Neural cell (in vitro differentiated cells): ENCODE results near the gene CFAP221. TPM values are rescaled to one million over a fixed set of nuclear protein-coding genes. Genes with fewer than 3 reads are reported as not detected.

ENCODE experiments used
- H2AFZ ChIP-seq: fragments of 200-600, 300-800 bp; sonication (generic), shearing (Covaris generic); 2 replicates; pipeline ENCODE4 v1.6.0; 2014; ENCODE audit warnings: low read depth, mild to moderate bottlenecking, antibody characterized with exemption, low read length, moderate library complexity
- H3F3A ChIP-seq: fragments of 200-600 bp; shearing (Covaris generic); 2 replicates; pipeline ENCODE4 v1.6.1; 2016; ENCODE audit warnings: mild to moderate bottlenecking, moderate library complexity, mixed read lengths, antibody characterized with exemption, low read length; ENCODE audit not compliant: insufficient read depth, poor library complexity, severe bottlenecking
- H3K27ac ChIP-seq: fragments of 200-600, 300-800 bp; sonication (generic), shearing (Covaris generic); 2 replicates; pipeline ENCODE4 v1.5.1; 2014; ENCODE audit warnings: mild to moderate bottlenecking, low read length, moderate library complexity
- H3K27me3 ChIP-seq: fragments of 300-800, 200-600 bp; sonication (generic), shearing (Covaris generic); 2 replicates; pipeline ENCODE4 v1.6.0; 2014; ENCODE audit warnings: mild to moderate bottlenecking, low read depth, low read length, moderate library complexity; ENCODE audit not compliant: insufficient read depth
- H3K36me3 ChIP-seq: fragments of 300-800, 200-600 bp; sonication (generic), shearing (Covaris generic); 2 replicates; pipeline ENCODE4 v1.5.1; 2014; ENCODE audit warnings: mild to moderate bottlenecking, antibody characterized with exemption, low read length, moderate library complexity; ENCODE audit not compliant: insufficient read depth
- H3K4me2 ChIP-seq: fragments of 300-800, 200-600 bp; sonication (generic), shearing (Covaris generic); 2 replicates; pipeline ENCODE4 v1.6.0; 2014; ENCODE audit warnings: mild to moderate bottlenecking, low read length
- H3K4me3 ChIP-seq: fragments of 300-800, 200-600 bp; sonication (generic), shearing (Covaris generic); 2 replicates; pipeline ENCODE4 v1.5.1; 2014; ENCODE audit warnings: mild to moderate bottlenecking, low read length, moderate library complexity
- H3K79me2 ChIP-seq: fragments of 200-600 bp; shearing (Covaris generic); replicated peaks from 2 replicates; pipeline ENCODE4 v1.6.0; 2014; ENCODE audit warnings: mild to moderate bottlenecking, low read length, moderate library complexity; ENCODE audit not compliant: insufficient read depth
- H3K9ac ChIP-seq: fragments of 300-800, 200-600 bp; sonication (generic), shearing (Covaris generic); 2 replicates; pipeline ENCODE4 v1.6.1; 2016; ENCODE audit warnings: mild to moderate bottlenecking, low read length, mixed read lengths
- H3K9me2 ChIP-seq: fragments of 200-600 bp; shearing (Covaris generic); 2 replicates; pipeline ENCODE4 v1.6.1; 2016; ENCODE audit warnings: mild to moderate bottlenecking, low read length, mixed read lengths; ENCODE audit not compliant: insufficient read depth
- H3K9me3 ChIP-seq: fragments of 200-600, 300-800 bp; sonication (generic), shearing (Covaris generic); 2 replicates; pipeline ENCODE4 v1.6.1; 2016; ENCODE audit warnings: mild to moderate bottlenecking, mixed run types, low read length, moderate library complexity, mixed read lengths
- H4K20me1 ChIP-seq: fragments of 200-600 bp; shearing (Covaris generic); 2 replicates; pipeline ENCODE4 v1.6.1; 2016; ENCODE audit warnings: mild to moderate bottlenecking, mixed run types; ENCODE audit not compliant: insufficient read depth
- EP300 ChIP-seq: fragments of 450-650 bp; conservative IDR thresholded peaks from 2 replicates; pipeline ENCODE4 v1.6.1; 2014; ENCODE audit warnings: antibody characterized with exemption, mild to moderate bottlenecking, moderate library complexity; ENCODE audit not compliant: poor library complexity, severe bottlenecking
- EZH2 ChIP-seq: fragments of 200-600, 300-800 bp; shearing (Covaris generic), sonication (generic); IDR thresholded peaks from 2 replicates; pipeline ENCODE4 v1.6.1; 2014; ENCODE audit warnings: antibody characterized with exemption, low read length, borderline replicate concordance, mild to moderate bottlenecking; ENCODE audit not compliant: insufficient read depth, poor library complexity, severe bottlenecking
- MXI1 ChIP-seq: fragments of 450-650 bp; conservative IDR thresholded peaks from 2 replicates; pipeline ENCODE4 v1.6.1; 2014; ENCODE audit warnings: antibody characterized with exemption, mild to moderate bottlenecking; ENCODE audit not compliant: poor library complexity, severe bottlenecking
- POLR2AphosphoS5 ChIP-seq: IDR thresholded peaks from 2 replicates; pipeline ENCODE4 v1.6.1; 2012
- RAD21 ChIP-seq: fragments of 450-650 bp; conservative IDR thresholded peaks from 2 replicates; pipeline ENCODE4 v1.6.1; 2014; ENCODE audit warnings: antibody characterized with exemption, mild to moderate bottlenecking, moderate library complexity
- REST ChIP-seq: IDR thresholded peaks from 2 replicates; pipeline ENCODE4 v1.6.1; 2012; ENCODE audit warnings: borderline replicate concordance
- SMC3 ChIP-seq: fragments of 450-650 bp; conservative IDR thresholded peaks from 2 replicates; pipeline ENCODE4 v1.6.1; 2014; ENCODE audit warnings: antibody characterized with exemption, mild to moderate bottlenecking, moderate library complexity; ENCODE audit not compliant: poor library complexity
- TAF1 ChIP-seq: IDR thresholded peaks from 2 replicates; pipeline ENCODE4 v1.6.1; 2012; ENCODE audit warnings: low read depth
- polyA plus RNA-seq: library from polyadenylated mRNA; depleted of rRNA; stranded (reverse); fragments of >200 nt; gene quantifications from 2 replicates; pipeline ENCODE4 v1.2.3, GENCODE V29; 2014
- TF ChIP-seq, protein P1 (sequence below): fragments of 450-650 bp; IDR thresholded peaks from 2 replicates; pipeline ENCODE4 v1.5.1; 2014; ENCODE audit warnings: antibody characterized with exemption, mild to moderate bottlenecking, moderate library complexity; ENCODE audit not compliant: poor library complexity, severe bottlenecking

CFAP221 gene
- polyA plus RNA-seq, 1 donor from 2014 or later: 7.0 TPM

DNA sequence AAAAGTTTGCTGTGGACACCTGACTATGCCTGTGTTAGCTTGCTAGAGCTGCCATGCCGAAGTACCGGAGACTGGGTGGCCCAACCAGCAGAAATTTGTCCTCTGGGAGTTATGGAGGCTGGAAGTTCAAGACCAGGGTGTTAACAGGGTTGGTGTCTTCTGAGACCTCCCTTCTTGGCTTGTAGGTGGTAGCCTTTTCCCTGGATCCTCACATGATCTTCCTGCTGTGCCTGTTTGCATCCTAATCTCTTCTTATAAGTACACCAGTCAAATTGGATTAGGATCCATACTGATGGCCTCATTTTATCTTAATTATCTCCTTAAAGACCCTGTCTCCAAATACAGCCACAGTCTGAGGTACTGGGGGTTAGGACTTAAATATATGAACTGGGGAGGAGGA, 135.6 kb downstream of the CFAP221 start:
- H3K9ac ChIP-seq: no peak overlapping the region
- no peak overlapping the region for H2AFZ ChIP-seq

DNA sequence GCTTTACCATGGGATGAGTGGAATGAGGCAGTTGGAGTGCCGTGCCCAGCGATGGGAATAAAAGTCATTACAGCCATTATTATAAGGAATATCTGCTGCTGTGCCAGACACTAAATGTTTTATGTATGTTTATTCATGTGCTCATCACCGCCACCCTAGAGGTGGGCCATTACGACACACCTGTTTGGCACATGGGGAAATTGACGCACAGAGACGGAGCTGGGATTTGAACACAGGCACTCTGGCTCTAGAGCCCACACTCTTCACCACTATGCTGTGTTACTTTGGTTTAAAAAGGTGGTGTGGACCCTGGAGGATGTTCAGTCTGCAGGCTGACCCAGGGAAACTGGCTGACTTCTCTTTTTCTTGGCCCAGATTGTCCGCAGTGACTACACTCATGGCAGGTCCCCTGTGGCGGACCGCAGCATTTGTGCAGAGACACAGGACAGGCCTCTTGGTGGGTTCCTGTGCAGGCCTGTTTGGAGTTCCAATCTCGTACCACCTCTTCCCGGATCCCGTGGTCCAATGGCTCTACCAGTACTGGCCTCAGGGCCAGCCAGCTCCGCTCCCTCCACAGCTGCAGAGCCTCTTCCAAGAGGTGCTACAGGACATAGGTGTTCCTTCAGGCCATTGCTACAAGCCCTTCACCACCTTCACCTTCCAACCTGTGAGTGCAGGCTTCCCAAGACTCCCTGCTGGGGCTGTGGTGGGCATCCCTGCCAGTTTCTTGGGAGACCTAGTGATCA, 136.4 kb downstream of the CFAP221 start:
- H3F3A ChIP-seq: no peaks in the 10 kb centered on the region
- no peaks in the 10 kb centered on the region for H3K27me3 ChIP-seq
- no peaks in the 10 kb centered on the region for H3K36me3 ChIP-seq
- no peak overlapping the region for H3K4me3 ChIP-seq
- H4K20me1 ChIP-seq: no peaks in the 10 kb centered on the region
- no peak overlapping the region for H3K4me2 ChIP-seq
- no peaks in the 10 kb centered on the region for H3K9me2 ChIP-seq
- no peak for TF ChIP-seq EZH2
- no peak for TF ChIP-seq RAD21
- no peak for TF ChIP-seq REST
- TF ChIP-seq TAF1: no peak
- TF ChIP-seq SMC3: no peak
- no peak for TF ChIP-seq EP300
- no peak for TF ChIP-seq POLR2AphosphoS5
- TF ChIP-seq MXI1: no peak
- TF ChIP-seq, protein P1, sequence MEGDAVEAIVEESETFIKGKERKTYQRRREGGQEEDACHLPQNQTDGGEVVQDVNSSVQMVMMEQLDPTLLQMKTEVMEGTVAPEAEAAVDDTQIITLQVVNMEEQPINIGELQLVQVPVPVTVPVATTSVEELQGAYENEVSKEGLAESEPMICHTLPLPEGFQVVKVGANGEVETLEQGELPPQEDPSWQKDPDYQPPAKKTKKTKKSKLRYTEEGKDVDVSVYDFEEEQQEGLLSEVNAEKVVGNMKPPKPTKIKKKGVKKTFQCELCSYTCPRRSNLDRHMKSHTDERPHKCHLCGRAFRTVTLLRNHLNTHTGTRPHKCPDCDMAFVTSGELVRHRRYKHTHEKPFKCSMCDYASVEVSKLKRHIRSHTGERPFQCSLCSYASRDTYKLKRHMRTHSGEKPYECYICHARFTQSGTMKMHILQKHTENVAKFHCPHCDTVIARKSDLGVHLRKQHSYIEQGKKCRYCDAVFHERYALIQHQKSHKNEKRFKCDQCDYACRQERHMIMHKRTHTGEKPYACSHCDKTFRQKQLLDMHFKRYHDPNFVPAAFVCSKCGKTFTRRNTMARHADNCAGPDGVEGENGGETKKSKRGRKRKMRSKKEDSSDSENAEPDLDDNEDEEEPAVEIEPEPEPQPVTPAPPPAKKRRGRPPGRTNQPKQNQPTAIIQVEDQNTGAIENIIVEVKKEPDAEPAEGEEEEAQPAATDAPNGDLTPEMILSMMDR: no peak
- no peak overlapping the region for H3K9ac ChIP-seq
- H3K27ac ChIP-seq: no peak overlapping the region
- no peaks in the 10 kb centered on the region for H3K9me3 ChIP-seq
- H3K79me2 ChIP-seq: no peaks in the 10 kb centered on the region
- H2AFZ ChIP-seq: no peak overlapping the region

More for the DNA sequence above, 135.6 kb downstream of the CFAP221 start:
- peak overlapping the region; percentile 86 for H3K4me2 ChIP-seq
- no peaks in the 10 kb centered on the region for H3K79me2 ChIP-seq
- H3F3A ChIP-seq: no peaks in the 10 kb centered on the region
- no peak for TF ChIP-seq TAF1
- no peaks in the 10 kb centered on the region for H3K9me2 ChIP-seq
- no peak overlapping the region for H3K27ac ChIP-seq
- H3K27me3 ChIP-seq: no peaks in the 10 kb centered on the region
- peak overlapping the region; percentile 86 for H3K4me3 ChIP-seq
- H4K20me1 ChIP-seq: no peaks in the 10 kb centered on the region
- no peaks in the 10 kb centered on the region for H3K36me3 ChIP-seq
- H3K9me3 ChIP-seq: no peaks in the 10 kb centered on the region
